ENCODE results near the gene PNMA8A. TPM values are rescaled to one million over a fixed set of nuclear protein-coding genes. Genes with fewer than 3 reads are reported as not detected.
"Not testable (repeated sequence)": the region's sequence is repeated elsewhere in the genome, so short reads cannot be mapped to it uniquely, and the experiment has no call there.

The PNMA8A gene
- total and polyA plus RNA-seq, 2 experiments from 2014 or later: 17.8 to 21.7 TPM

DNA sequence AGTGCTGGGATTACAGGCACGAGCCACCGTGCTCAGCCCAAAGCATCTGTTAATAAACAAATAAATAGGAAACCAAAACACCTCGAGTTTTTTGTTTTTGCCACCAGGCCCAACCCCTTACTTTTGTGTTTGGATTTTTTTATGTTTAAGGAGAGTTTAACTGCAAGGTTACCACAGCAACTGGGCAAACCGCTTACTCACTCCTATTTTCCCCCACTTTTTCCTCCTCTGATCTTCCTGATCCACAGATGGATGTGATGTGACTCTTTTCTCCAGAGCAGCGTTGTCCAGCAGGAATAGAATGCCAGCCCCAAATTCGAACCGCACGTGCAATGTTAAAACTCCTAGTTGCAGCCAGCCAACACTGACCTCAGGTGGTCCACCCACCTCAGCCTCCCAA is 26.4 kb upstream of the PNMA8A start (continued):
- TF ChIP-seq REST (IDR thresholded peaks at IDR 0.05; ENCODE audit: unreplicated experiment): no peak
- TF ChIP-seq STAT1 (IDR thresholded peaks at IDR 0.05; ENCODE audit: unreplicated experiment): no peak
- TF ChIP-seq, protein P1, sequence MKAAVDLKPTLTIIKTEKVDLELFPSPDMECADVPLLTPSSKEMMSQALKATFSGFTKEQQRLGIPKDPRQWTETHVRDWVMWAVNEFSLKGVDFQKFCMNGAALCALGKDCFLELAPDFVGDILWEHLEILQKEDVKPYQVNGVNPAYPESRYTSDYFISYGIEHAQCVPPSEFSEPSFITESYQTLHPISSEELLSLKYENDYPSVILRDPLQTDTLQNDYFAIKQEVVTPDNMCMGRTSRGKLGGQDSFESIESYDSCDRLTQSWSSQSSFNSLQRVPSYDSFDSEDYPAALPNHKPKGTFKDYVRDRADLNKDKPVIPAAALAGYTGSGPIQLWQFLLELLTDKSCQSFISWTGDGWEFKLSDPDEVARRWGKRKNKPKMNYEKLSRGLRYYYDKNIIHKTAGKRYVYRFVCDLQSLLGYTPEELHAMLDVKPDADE (IDR thresholded peaks at IDR 0.05): no peak
- TF ChIP-seq CREB1 (CRISPR knock-in tag; IDR thresholded peaks at IDR 0.05; ENCODE audit: low read depth): no peak
- TF ChIP-seq, protein P2, sequence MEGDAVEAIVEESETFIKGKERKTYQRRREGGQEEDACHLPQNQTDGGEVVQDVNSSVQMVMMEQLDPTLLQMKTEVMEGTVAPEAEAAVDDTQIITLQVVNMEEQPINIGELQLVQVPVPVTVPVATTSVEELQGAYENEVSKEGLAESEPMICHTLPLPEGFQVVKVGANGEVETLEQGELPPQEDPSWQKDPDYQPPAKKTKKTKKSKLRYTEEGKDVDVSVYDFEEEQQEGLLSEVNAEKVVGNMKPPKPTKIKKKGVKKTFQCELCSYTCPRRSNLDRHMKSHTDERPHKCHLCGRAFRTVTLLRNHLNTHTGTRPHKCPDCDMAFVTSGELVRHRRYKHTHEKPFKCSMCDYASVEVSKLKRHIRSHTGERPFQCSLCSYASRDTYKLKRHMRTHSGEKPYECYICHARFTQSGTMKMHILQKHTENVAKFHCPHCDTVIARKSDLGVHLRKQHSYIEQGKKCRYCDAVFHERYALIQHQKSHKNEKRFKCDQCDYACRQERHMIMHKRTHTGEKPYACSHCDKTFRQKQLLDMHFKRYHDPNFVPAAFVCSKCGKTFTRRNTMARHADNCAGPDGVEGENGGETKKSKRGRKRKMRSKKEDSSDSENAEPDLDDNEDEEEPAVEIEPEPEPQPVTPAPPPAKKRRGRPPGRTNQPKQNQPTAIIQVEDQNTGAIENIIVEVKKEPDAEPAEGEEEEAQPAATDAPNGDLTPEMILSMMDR (conservative IDR thresholded peaks at IDR 0.05; ENCODE audit: low read depth in 2 of 2): no peak
- TF ChIP-seq EZH2phosphoT487 (IDR thresholded peaks at IDR 0.05; ENCODE audit: unreplicated experiment): no peak
- no peak for TF ChIP-seq POLR2AphosphoS5 (IDR thresholded peaks at IDR 0.05; ENCODE audit: low read depth)

GRCh38 chr19:46496886-46497285 is 25.5 kb upstream of the PNMA8A start:
- H3K9me3 Mint-ChIP-seq; H3K4me1 Mint-ChIP-seq; H3K36me3 Mint-ChIP-seq (ENCODE audit: low read depth); H3K27ac ChIP-seq (ENCODE audit: low read depth); H3F3A ChIP-seq (replicated peaks; ENCODE audit: low read depth); ATAC-seq; H3K27ac Mint-ChIP-seq; DNase-seq (ENCODE audit: low spot score); H3K79me2 ChIP-seq (replicated peaks; ENCODE audit: insufficient read depth); H3K4me3 ChIP-seq; H3K36me3 ChIP-seq (ENCODE audit: insufficient read depth); H3K4me2 ChIP-seq; H2AFZ ChIP-seq; H3K4me3 Mint-ChIP-seq; H4K20me1 ChIP-seq (replicated peaks; ENCODE audit: insufficient read depth); H3K9me2 ChIP-seq (ENCODE audit: insufficient read depth): not testable (repeated sequence)
- peaks cover 38% of the 10 kb centered on the region for H3K27me3 ChIP-seq (ENCODE audit: insufficient read depth)
- H3K4me1 ChIP-seq (ENCODE audit: insufficient read depth): peaks cover 25% of the 10 kb centered on the region
- H3K27me3 Mint-ChIP-seq (ENCODE audit: insufficient read depth, low read depth, poor library complexity): peaks cover 37% of the 10 kb centered on the region

GRCh38 chr19:46496304-46496703 is 24.9 kb upstream of the PNMA8A start:
- Histone ChIP-seq H3K4me3 (peak overlapping the region; percentile 76), H2AFZ (no peak overlapping the region), H3K4me2 (peak overlapping the region; percentile 95), H3K36me3 (ENCODE audit: insufficient read depth) (no peaks in the 10 kb centered on the region), H3K27me3 (ENCODE audit: insufficient read depth) (peaks cover 43% of the 10 kb centered on the region), H3K4me1 (ENCODE audit: insufficient read depth) (peaks cover 25% of the 10 kb centered on the region), H3K27ac (ENCODE audit: low read depth) (no peak overlapping the region), H3K9me2 (ENCODE audit: insufficient read depth) (no peaks in the 10 kb centered on the region), H3F3A (replicated peaks; ENCODE audit: low read depth) (no peaks in the 10 kb centered on the region), H3K79me2 (replicated peaks; ENCODE audit: insufficient read depth) (no peaks in the 10 kb centered on the region), H4K20me1 (replicated peaks; ENCODE audit: insufficient read depth) (no peaks in the 10 kb centered on the region)
- Mint-ChIP-seq H3K9me3 (no peaks in the 10 kb centered on the region), H3K4me3 (no peak overlapping the region), H3K4me1 (peaks cover 9% of the 10 kb centered on the region; the same call in 2 of the 3 replicates), H3K36me3 (ENCODE audit: low read depth) (no peaks in the 10 kb centered on the region), H3K27me3 (ENCODE audit: insufficient read depth, low read depth, poor library complexity) (peaks cover 43% of the 10 kb centered on the region), H3K27ac (no peak overlapping the region)
- DNase-seq (ENCODE audit: low spot score): no peak
- TF ChIP-seq POLR2AphosphoS5 (IDR thresholded peaks at IDR 0.05; ENCODE audit: low read depth): no peak
- no peak for TF ChIP-seq NANOG (IDR thresholded peaks at IDR 0.05; ENCODE audit: borderline replicate concordance)
- TF ChIP-seq, protein P1 (IDR thresholded peaks at IDR 0.05): no peak
- ATAC-seq: no peak
